ENCODE results near the gene NATD1.

- TF ChIP-seq CTCF (IDR thresholded peaks at IDR 0.05 in 2 of 3, conservative IDR thresholded peaks at IDR 0.05 in 1 of 3; ENCODE audit: borderline replicate concordance in 1 of 3, insufficient read depth in 1 of 3, low read depth in 2 of 3, low read length in 2 of 3) = no peak
- no peak for TF ChIP-seq YY1 (IDR thresholded peaks at IDR 0.05; ENCODE audit: extremely low read depth, insufficient replicate concordance, low read depth, low read length)
- TF ChIP-seq ZNF274 (IDR thresholded peaks at IDR 0.05; ENCODE audit: low read depth, low read length) = no peak
- no peak for TF ChIP-seq POLR2AphosphoS5 (IDR thresholded peaks at IDR 0.05; ENCODE audit: low read depth, low read length)
- no peak for TF ChIP-seq TCF7L2 (IDR thresholded peaks at IDR 0.05; ENCODE audit: borderline replicate concordance, extremely low read depth, insufficient read depth, insufficient read length)
- no peak for TF ChIP-seq POLR2A (IDR thresholded peaks at IDR 0.05; ENCODE audit: borderline replicate concordance, extremely low read depth, insufficient read depth, insufficient read length)
- TF ChIP-seq EZH2 (IDR thresholded peaks at IDR 0.05) = no peak
- no peak for TF ChIP-seq EGR1 (IDR thresholded peaks at IDR 0.05; ENCODE audit: low read depth)
- TF ChIP-seq MAX (IDR thresholded peaks at IDR 0.05) = no peak
- no peak for TF ChIP-seq EZH2phosphoT487 (IDR thresholded peaks at IDR 0.05; ENCODE audit: borderline replicate concordance)
- no peak for TF ChIP-seq CEBPB (IDR thresholded peaks at IDR 0.05; ENCODE audit: low read depth)
These were observed 17.3 kb downstream of the NATD1 start for GRCh38 chr17:21235921-21236320.
